WTC11 (cell line): ENCODE measurements around the gene MFSD12. TPM values are rescaled to one million over a fixed set of nuclear protein-coding genes. Genes with fewer than 3 reads are reported as not detected.

Source experiments
- ATAC-seq: fragments of 200-7000 bp; cut with Tn5 transposase; 2 replicates; pipeline ENCODE4 v1.10.0; 2021; ENCODE audit warnings: mild to moderate bottlenecking, moderate library complexity
- CTCF ChIA-PET: fragments of 300-600 bp; sonication (Branson Sonifier 250); formaldehyde crosslinking; loops from one replicate; lab custom pipeline; 2021; ENCODE audit warnings: antibody characterized with exemption; lab: Charles Lee
- POLR2A ChIA-PET: fragments of 350-600 bp; sonication (Branson Sonifier 250); formaldehyde crosslinking; loops from one replicate; lab custom pipeline; 2021; ENCODE audit warnings: antibody characterized with exemption; lab: Charles Lee
- DNase-seq: peaks from one replicate; pipeline ENCODE4 v3.0.0; 2021; ENCODE audit warnings: low spot score
- H3K27ac Mint-ChIP-seq: 2 replicates; pipeline ENCODE4 v1.8.0; 2021; ENCODE audit warnings: mixed read lengths
- H3K27me3 Mint-ChIP-seq: 2 replicates; pipeline ENCODE4 v1.8.0; 2021; ENCODE audit warnings: low read depth, mild to moderate bottlenecking, moderate library complexity, mixed read lengths
- H3K36me3 Mint-ChIP-seq: 2 replicates; pipeline ENCODE4 v1.8.0; 2021; ENCODE audit warnings: mixed read lengths
- H3K4me1 Mint-ChIP-seq: 2 replicates; pipeline ENCODE4 v1.8.0; 2022; ENCODE audit warnings: mixed read lengths
- H3K4me3 Mint-ChIP-seq: 2 replicates; pipeline ENCODE4 v1.8.0; 2021; ENCODE audit warnings: mild to moderate bottlenecking, moderate library complexity, mixed read lengths
- H3K9me3 Mint-ChIP-seq: 2 replicates; pipeline ENCODE4 v1.8.0; 2021; ENCODE audit warnings: mixed read lengths
- CBFB ChIP-seq: sonication (generic); formaldehyde crosslinking; IDR thresholded peaks from 2 replicates; pipeline ENCODE4 v1.8.1; 2022; ENCODE audit warnings: mild to moderate bottlenecking, low read depth, missing genetic modification reagents
- ESRRA ChIP-seq: sonication (generic); formaldehyde crosslinking; IDR thresholded peaks from 2 replicates; pipeline ENCODE4 v1.8.1; 2022; ENCODE audit warnings: mild to moderate bottlenecking, missing genetic modification reagents, borderline replicate concordance
- ETV6 ChIP-seq: sonication (generic); formaldehyde crosslinking; IDR thresholded peaks from 2 replicates; pipeline ENCODE4 v1.8.1; 2022; ENCODE audit warnings: mild to moderate bottlenecking, missing genetic modification reagents
- IRF2 ChIP-seq: sonication (generic); formaldehyde crosslinking; IDR thresholded peaks from 2 replicates; pipeline ENCODE4 v1.8.0; 2022; ENCODE audit warnings: low read depth, missing genetic modification reagents, borderline replicate concordance
- KAT7 ChIP-seq: sonication (generic); formaldehyde crosslinking; IDR thresholded peaks from 2 replicates; pipeline ENCODE4 v1.8.1; 2023; ENCODE audit warnings: missing genetic modification reagents, mild to moderate bottlenecking, borderline replicate concordance
- NR1H2 ChIP-seq: sonication (generic); formaldehyde crosslinking; IDR thresholded peaks from 2 replicates; pipeline ENCODE4 v1.9.0; 2021; ENCODE audit warnings: mild to moderate bottlenecking, moderate library complexity, missing genetic modification reagents
- NR3C1 ChIP-seq: sonication (generic); formaldehyde crosslinking; conservative IDR thresholded peaks from 2 replicates; pipeline ENCODE4 v1.8.1; 2023; ENCODE audit warnings: low read depth, mild to moderate bottlenecking, missing genetic modification reagents
- SP1 ChIP-seq: sonication (generic); formaldehyde crosslinking; conservative IDR thresholded peaks from 2 replicates; pipeline ENCODE4 v1.8.1; 2022; ENCODE audit warnings: missing genetic modification reagents
- TEAD1 ChIP-seq: sonication (generic); formaldehyde crosslinking; IDR thresholded peaks from 2 replicates; pipeline ENCODE4 v1.8.0; 2022; ENCODE audit warnings: mild to moderate bottlenecking, missing genetic modification reagents
- ZBTB21 ChIP-seq: sonication (generic); formaldehyde crosslinking; IDR thresholded peaks from 2 replicates; pipeline ENCODE4 v1.8.1; 2023; ENCODE audit warnings: mild to moderate bottlenecking, missing genetic modification reagents, borderline replicate concordance
- ZNF121 ChIP-seq: sonication (generic); formaldehyde crosslinking; IDR thresholded peaks from 2 replicates; pipeline ENCODE4 v1.8.0; 2023; ENCODE audit warnings: missing genetic modification reagents
- total RNA-seq: library from RNA; stranded (reverse); gene quantifications from 3 replicates; pipeline ENCODE4 v1.2.3, GENCODE V29; 2021
- TF ChIP-seq, protein P1 (sequence below): sonication (generic); formaldehyde crosslinking; IDR thresholded peaks from 2 replicates; pipeline ENCODE4 v1.8.0; 2022; ENCODE audit warnings: mild to moderate bottlenecking, missing genetic modification reagents
- TF ChIP-seq, protein P2 (sequence below): sonication (generic); formaldehyde crosslinking; IDR thresholded peaks from 2 replicates; pipeline ENCODE4 v1.8.0; 2022; ENCODE audit warnings: missing genetic modification reagents
- TF ChIP-seq, protein P3 (sequence below): sonication (generic); formaldehyde crosslinking; IDR thresholded peaks from 2 replicates; pipeline ENCODE4 v1.8.1; 2022; ENCODE audit warnings: low read depth, mild to moderate bottlenecking, moderate library complexity, missing genetic modification reagents, borderline replicate concordance
- TF ChIP-seq, protein P4 (sequence below): fragments of 250-450 bp; sonication (Bioruptor Pico); IDR thresholded peaks from 2 replicates; pipeline ENCODE4 v1.9.0; 2021; ENCODE audit warnings: mild to moderate bottlenecking
- TF ChIP-seq, protein P5 (sequence below): fragments of 250-450 bp; sonication (Bioruptor Pico); IDR thresholded peaks from 2 replicates; pipeline ENCODE4 v1.9.0; 2021; ENCODE audit warnings: mild to moderate bottlenecking

The MFSD12 gene
- total RNA-seq, 1 experiment from 2014 or later, result 59.9 TPM

DNA sequence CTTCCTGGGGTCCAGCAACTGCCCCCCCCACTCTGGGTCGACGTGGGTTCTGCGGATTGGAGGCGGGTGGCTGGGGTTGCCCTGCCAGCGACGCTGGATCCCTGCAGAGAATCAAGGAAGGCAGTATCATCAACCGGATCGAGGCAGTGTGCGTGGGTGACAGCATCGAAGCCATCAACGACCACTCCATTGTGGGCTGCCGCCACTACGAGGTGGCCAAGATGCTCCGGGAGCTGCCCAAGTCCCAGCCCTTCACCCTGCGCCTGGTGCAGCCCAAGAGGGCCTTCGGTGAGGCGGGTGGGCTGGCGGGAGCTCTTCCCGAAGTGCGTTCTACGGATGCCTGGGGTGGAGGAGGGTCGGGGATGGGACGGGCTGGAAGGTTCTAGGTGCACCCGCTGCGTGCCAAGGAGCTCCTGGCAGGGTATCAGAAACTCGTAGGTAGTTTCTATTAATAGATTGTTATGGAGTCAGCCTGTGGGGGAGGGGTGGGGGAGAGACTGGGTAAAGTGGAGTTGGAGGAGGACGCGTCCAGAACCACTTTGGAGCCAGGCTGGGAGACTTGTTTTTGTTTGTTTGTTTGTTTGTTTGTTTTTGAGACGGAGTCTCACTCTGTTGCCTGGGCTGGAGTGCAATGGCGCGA, 29.4 kb upstream of the MFSD12 start:
- Mint-ChIP-seq H3K36me3 (0 out of 2 replicates have a peak, but pooled peaks cover 2% of the 10 kb centered on the region), H3K4me1 (no peaks in the 10 kb centered on the region), H3K27ac (no peak overlapping the region), H3K9me3 (peaks cover 16% of the 10 kb centered on the region), H3K27me3 (peaks cover 56% of the 10 kb centered on the region), H3K4me3 (no peak overlapping the region)
- ATAC-seq, result no peak
- TF ChIP-seq CBFB (CRISPR knock-in tag) (no peak), ETV6 (CRISPR knock-in tag) (no peak), SP1 (CRISPR knock-in tag) (no peak), TEAD1 (CRISPR knock-in tag) (no peak), ZBTB21 (CRISPR knock-in tag) (no peak), NR1H2 (CRISPR knock-in tag) (no peak), NR3C1 (CRISPR knock-in tag) (no peak), KAT7 (CRISPR knock-in tag) (no peak), ESRRA (CRISPR knock-in tag) (no peak), IRF2 (CRISPR knock-in tag) (no peak), ZNF121 (CRISPR knock-in tag) (no peak)
- TF ChIP-seq, protein P1, sequence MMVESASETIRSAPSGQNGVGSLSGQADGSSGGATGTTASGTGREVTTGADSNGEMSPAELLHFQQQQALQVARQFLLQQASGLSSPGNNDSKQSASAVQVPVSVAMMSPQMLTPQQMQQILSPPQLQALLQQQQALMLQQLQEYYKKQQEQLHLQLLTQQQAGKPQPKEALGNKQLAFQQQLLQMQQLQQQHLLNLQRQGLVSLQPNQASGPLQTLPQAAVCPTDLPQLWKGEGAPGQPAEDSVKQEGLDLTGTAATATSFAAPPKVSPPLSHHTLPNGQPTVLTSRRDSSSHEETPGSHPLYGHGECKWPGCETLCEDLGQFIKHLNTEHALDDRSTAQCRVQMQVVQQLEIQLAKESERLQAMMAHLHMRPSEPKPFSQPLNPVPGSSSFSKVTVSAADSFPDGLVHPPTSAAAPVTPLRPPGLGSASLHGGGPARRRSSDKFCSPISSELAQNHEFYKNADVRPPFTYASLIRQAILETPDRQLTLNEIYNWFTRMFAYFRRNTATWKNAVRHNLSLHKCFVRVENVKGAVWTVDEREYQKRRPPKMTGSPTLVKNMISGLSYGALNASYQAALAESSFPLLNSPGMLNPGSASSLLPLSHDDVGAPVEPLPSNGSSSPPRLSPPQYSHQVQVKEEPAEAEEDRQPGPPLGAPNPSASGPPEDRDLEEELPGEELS, result no peak
- TF ChIP-seq, protein P2, sequence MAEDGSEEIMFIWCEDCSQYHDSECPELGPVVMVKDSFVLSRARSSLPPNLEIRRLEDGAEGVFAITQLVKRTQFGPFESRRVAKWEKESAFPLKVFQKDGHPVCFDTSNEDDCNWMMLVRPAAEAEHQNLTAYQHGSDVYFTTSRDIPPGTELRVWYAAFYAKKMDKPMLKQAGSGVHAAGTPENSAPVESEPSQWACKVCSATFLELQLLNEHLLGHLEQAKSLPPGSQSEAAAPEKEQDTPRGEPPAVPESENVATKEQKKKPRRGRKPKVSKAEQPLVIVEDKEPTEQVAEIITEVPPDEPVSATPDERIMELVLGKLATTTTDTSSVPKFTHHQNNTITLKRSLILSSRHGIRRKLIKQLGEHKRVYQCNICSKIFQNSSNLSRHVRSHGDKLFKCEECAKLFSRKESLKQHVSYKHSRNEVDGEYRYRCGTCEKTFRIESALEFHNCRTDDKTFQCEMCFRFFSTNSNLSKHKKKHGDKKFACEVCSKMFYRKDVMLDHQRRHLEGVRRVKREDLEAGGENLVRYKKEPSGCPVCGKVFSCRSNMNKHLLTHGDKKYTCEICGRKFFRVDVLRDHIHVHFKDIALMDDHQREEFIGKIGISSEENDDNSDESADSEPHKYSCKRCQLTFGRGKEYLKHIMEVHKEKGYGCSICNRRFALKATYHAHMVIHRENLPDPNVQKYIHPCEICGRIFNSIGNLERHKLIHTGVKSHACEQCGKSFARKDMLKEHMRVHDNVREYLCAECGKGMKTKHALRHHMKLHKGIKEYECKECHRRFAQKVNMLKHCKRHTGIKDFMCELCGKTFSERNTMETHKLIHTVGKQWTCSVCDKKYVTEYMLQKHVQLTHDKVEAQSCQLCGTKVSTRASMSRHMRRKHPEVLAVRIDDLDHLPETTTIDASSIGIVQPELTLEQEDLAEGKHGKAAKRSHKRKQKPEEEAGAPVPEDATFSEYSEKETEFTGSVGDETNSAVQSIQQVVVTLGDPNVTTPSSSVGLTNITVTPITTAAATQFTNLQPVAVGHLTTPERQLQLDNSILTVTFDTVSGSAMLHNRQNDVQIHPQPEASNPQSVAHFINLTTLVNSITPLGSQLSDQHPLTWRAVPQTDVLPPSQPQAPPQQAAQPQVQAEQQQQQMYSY (CRISPR knock-in tag), result no peak
- TF ChIP-seq, protein P3, sequence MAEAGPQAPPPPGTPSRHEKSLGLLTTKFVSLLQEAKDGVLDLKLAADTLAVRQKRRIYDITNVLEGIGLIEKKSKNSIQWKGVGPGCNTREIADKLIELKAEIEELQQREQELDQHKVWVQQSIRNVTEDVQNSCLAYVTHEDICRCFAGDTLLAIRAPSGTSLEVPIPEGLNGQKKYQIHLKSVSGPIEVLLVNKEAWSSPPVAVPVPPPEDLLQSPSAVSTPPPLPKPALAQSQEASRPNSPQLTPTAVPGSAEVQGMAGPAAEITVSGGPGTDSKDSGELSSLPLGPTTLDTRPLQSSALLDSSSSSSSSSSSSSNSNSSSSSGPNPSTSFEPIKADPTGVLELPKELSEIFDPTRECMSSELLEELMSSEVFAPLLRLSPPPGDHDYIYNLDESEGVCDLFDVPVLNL, result no peak
- TF ChIP-seq, protein P4, sequence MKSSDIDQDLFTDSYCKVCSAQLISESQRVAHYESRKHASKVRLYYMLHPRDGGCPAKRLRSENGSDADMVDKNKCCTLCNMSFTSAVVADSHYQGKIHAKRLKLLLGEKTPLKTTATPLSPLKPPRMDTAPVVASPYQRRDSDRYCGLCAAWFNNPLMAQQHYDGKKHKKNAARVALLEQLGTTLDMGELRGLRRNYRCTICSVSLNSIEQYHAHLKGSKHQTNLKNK (CRISPR knock-in tag), result no peak
- TF ChIP-seq, protein P5, sequence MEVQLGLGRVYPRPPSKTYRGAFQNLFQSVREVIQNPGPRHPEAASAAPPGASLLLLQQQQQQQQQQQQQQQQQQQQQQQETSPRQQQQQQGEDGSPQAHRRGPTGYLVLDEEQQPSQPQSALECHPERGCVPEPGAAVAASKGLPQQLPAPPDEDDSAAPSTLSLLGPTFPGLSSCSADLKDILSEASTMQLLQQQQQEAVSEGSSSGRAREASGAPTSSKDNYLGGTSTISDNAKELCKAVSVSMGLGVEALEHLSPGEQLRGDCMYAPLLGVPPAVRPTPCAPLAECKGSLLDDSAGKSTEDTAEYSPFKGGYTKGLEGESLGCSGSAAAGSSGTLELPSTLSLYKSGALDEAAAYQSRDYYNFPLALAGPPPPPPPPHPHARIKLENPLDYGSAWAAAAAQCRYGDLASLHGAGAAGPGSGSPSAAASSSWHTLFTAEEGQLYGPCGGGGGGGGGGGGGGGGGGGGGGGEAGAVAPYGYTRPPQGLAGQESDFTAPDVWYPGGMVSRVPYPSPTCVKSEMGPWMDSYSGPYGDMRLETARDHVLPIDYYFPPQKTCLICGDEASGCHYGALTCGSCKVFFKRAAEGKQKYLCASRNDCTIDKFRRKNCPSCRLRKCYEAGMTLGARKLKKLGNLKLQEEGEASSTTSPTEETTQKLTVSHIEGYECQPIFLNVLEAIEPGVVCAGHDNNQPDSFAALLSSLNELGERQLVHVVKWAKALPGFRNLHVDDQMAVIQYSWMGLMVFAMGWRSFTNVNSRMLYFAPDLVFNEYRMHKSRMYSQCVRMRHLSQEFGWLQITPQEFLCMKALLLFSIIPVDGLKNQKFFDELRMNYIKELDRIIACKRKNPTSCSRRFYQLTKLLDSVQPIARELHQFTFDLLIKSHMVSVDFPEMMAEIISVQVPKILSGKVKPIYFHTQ (CRISPR knock-in tag), result no peak
- CTCF ChIA-PET, result interaction anchor here (0.6 to 3.8 kb wide), 8 partner anchors 9 to 132 kb away, joined by 3 to 44 read pairs (median 4); no protein-coding TSS in a partner anchor
- DNase-seq, result no peak
- POLR2A ChIA-PET, result no interaction called here
